Measurements from ENCODE around the gene WSB2. TPM values are rescaled to one million over a fixed set of nuclear protein-coding genes. Genes with fewer than 3 reads are reported as not detected.

The WSB2 gene
- total RNA-seq, 4 donors from 2014 or later, result 22.4 to 59.2 (median 45.0) TPM

GRCh38 chr12:118061873-118062843 is 1.2 kb upstream of the WSB2 start:
- H3K9me3 ChIP-seq, result no peaks in the 10 kb centered on the region
- DNase-seq, result peak; percentile 47 to 51
- peak overlapping the region; percentile 82 to 96 for H3K4me3 ChIP-seq
- no peaks in the 10 kb centered on the region for H3K4me1 ChIP-seq
- TF ChIP-seq POLR2A (IDR thresholded peaks at IDR 0.05), result no peak
- no peak for TF ChIP-seq CTCF (IDR thresholded peaks at IDR 0.05)
- H3K36me3 ChIP-seq, result no peaks in the 10 kb centered on the region
- peak overlapping the region; percentile 98 to 99 for H3K27ac ChIP-seq
- H3K27me3 ChIP-seq, result no peaks in the 10 kb centered on the region
- intact Hi-C loops (cut with DNase I; ENCODE audit: low total_unique reads), result no loop called here

GRCh38 chr12:118060301-118061010 is 523 bp downstream of the WSB2 start:
- H3K36me3 ChIP-seq, result no peaks in the 10 kb centered on the region
- intact Hi-C loops (cut with DNase I; ENCODE audit: low total_unique reads), result no loop called here
- no peak for TF ChIP-seq POLR2A (IDR thresholded peaks at IDR 0.05)
- no peak for TF ChIP-seq CTCF (IDR thresholded peaks at IDR 0.05)
- DNase-seq, result peak; percentile 51 to 60
- no peaks in the 10 kb centered on the region for H3K9me3 ChIP-seq
- H3K4me3 ChIP-seq, result peak overlapping the region; percentile 82 to 96
- no peaks in the 10 kb centered on the region for H3K4me1 ChIP-seq
- H3K27me3 ChIP-seq, result no peaks in the 10 kb centered on the region
- peak overlapping the region; percentile 98 to 99 for H3K27ac ChIP-seq

GRCh38 chr12:118059341-118060191 is 1.4 kb downstream of the WSB2 start:
- Histone ChIP-seq H3K27me3 (no peaks in the 10 kb centered on the region), H3K4me1 (no peaks in the 10 kb centered on the region), H3K36me3 (no peaks in the 10 kb centered on the region), H3K4me3 (peak overlapping the region; percentile 82 to 96), H3K27ac (peak overlapping the region; percentile 98 to 99), H3K9me3 (no peaks in the 10 kb centered on the region)
- DNase-seq, result no peak
- no peak for TF ChIP-seq POLR2A (IDR thresholded peaks at IDR 0.05)
- TF ChIP-seq CTCF (IDR thresholded peaks at IDR 0.05), result no peak
- intact Hi-C loops (cut with DNase I; ENCODE audit: low total_unique reads), result no loop called here

GRCh38 chr12:118058881-118059280 is 2.1 kb downstream of the WSB2 start:
- intact Hi-C loops (cut with DNase I; ENCODE audit: low total_unique reads), result no loop called here
- no peaks in the 10 kb centered on the region for H3K4me1 ChIP-seq
- H3K27me3 ChIP-seq, result no peaks in the 10 kb centered on the region
- no peak for DNase-seq
- H3K27ac ChIP-seq, result peak overlapping the region in 1 of 2 donors; percentile 98
- H3K9me3 ChIP-seq, result no peaks in the 10 kb centered on the region
- TF ChIP-seq POLR2A (IDR thresholded peaks at IDR 0.05), result no peak
- TF ChIP-seq CTCF (IDR thresholded peaks at IDR 0.05), result no peak
- H3K4me3 ChIP-seq, result no peak overlapping the region
- no peaks in the 10 kb centered on the region for H3K36me3 ChIP-seq

Data from uterus (tissue), 4 donors.